ENCODE data around the gene KRTAP1-4.

DNA sequence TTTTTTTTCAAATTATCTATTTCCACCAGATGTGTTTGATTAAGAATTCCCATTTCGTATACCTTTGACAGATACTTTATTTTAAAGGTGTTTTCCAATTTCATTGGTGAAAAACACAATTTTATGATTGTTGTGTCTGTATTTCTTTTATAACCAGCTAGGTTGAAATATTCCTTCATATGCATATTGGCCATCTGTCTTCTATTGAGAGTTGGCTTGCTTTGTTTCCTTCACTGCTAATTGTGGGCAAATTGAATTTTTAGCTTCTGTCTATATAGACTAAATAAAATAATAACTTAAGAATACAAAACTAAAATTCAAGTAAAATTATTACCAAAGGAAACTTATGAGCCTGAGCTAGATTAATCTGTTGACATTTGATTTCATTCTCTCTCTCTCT, 34.9 kb downstream of the KRTAP1-4 start:
- no peak for TF ChIP-seq POLR2A (IDR thresholded peaks at IDR 0.05; ENCODE audit: low read depth, low read length)
- no peak for TF ChIP-seq TAF1 (IDR thresholded peaks at IDR 0.05; ENCODE audit: borderline replicate concordance, low read depth, low read length)

Data from GM12892 (cell line).